Heart left ventricle (tissue), 16 donors: Measurements from ENCODE around the gene ZNF44. TPM values are rescaled to one million over a fixed set of nuclear protein-coding genes. Genes with fewer than 3 reads are reported as not detected.
"Not testable (repeated sequence)": the region's sequence is repeated elsewhere in the genome, so short reads cannot be mapped to it uniquely, and the experiment has no call there.

Experiments
- ATAC-seq, 4 donors: fragments of 200-7000 bp; cut with Tn5 transposase; one replicate each; pipeline ENCODE4 v1.9.1; 2020 to 2022; ENCODE audit warnings: moderate library complexity in 4 of 4, mild to moderate bottlenecking in 3 of 4, moderate number of reproducible peaks in 1 of 4
- DNase-seq, 5 donors: peaks; one replicate each; pipeline ENCODE4 v3.0.0-alpha.2; 2020
- H3K27ac ChIP-seq, 12 donors: fragments of 200-600 bp; sonication (generic) in 4 of 12; one replicate each; pipeline versions ENCODE4 v1.5.0 to v1.8.0; 2016 to 2022; ENCODE audit warnings: mild to moderate bottlenecking in 2 of 12
- H3K27me3 ChIP-seq, 9 donors: fragments of 200-600 bp; sonication (generic) in 2 of 9; one replicate each; pipeline versions ENCODE4 v1.5.1 to v1.8.0; 2016 to 2022; ENCODE audit warnings: mild to moderate bottlenecking in 3 of 9
- H3K36me3 ChIP-seq, 9 donors: fragments of 200-600 bp; sonication (generic) in 2 of 9; one replicate each; pipeline versions ENCODE4 v1.5.0 to v1.8.0; 2018 to 2022; ENCODE audit warnings: mild to moderate bottlenecking in 2 of 9
- H3K4me1 ChIP-seq, 12 donors: fragments of 200-600 bp; sonication (generic) in 4 of 12; one replicate each; pipeline versions ENCODE4 v1.5.0 to v1.8.0; 2016 to 2022; ENCODE audit warnings: mild to moderate bottlenecking in 3 of 12
- H3K4me3 ChIP-seq, 12 donors: fragments of 200-600 bp; sonication (generic) in 4 of 12; one replicate each; pipeline versions ENCODE4 v1.5.0 to v1.8.0; 2017 to 2022; ENCODE audit warnings: mild to moderate bottlenecking in 9 of 12, moderate library complexity in 4 of 12
- H3K9me3 ChIP-seq, 12 donors: fragments of 200-600 bp; sonication (generic) in 4 of 12; one replicate each; pipeline versions ENCODE4 v1.5.0 to v1.8.0; 2016 to 2022; ENCODE audit warnings: mild to moderate bottlenecking in 1 of 12
- CTCF ChIP-seq, 12 donors: fragments of 200-600 bp; sonication (generic) in 4 of 12; IDR thresholded peaks; one replicate each; pipeline versions ENCODE4 v1.5.0 to v1.8.0; 2018 to 2022; ENCODE audit warnings: antibody characterized with exemption in 12 of 12, mild to moderate bottlenecking in 5 of 12
- POLR2A ChIP-seq, 2 donors: fragments of 450-650 bp; IDR thresholded peaks; one replicate each; pipeline ENCODE4 v1.6.1; 2017; ENCODE audit warnings: antibody characterized with exemption in 2 of 2, mild to moderate bottlenecking in 2 of 2, moderate library complexity in 2 of 2
- WGBS, 4 donors: extraction: QIAGEN DNeasy Blood & Tissue Kit in 2 of 4; methylation state at CpG; one replicate each; pipeline versions ENCODE4 v1.1.5 to v1.1.7; 2013 to 2018; 5-methylcytosine and 5-hydroxymethylcytosine counted together
- intact Hi-C, 10 donors: fragments of 100-400 bp; cut with DNase I; formaldehyde crosslinking; loops; one replicate each; pipeline versions ENCODE4 v1.11.1 to v1.14.2; 2022
- polyA plus RNA-seq, 2 donors: library from polyadenylated mRNA; stranded (reverse); fragments of 200-250 nt; gene quantifications; one replicate each; pipeline ENCODE4 v1.2.3, GENCODE V29; 2013
- total RNA-seq, 9 donors: library from RNA; depleted of rRNA in 2 of 9; stranded (reverse); fragments of >200 nt in 2 of 9; fragmentation: NEBNext Ultra II Directional in 3 of 9; extraction: Animal tissue kit (Norgen Biotek cat#: 25700) in 3 of 9; gene quantifications; one replicate each; pipeline versions ENCODE4 v1.1.0 to v1.2.4, GENCODE V29; 2016 to 2023
- donor health status: ischemic (EF 13 %, LVEDD 7.1; RV severe dilation, severe dysfunction).
- donor health status: healthy with polysubstance abuse.
- donor health status: DM: no; HTN: yes; CAD: no.
- donor health status: DM: no; HTN: no; CAD: no.
- donor health status: ischemic (EF 25% LVEDD 6.9; RV normal size, moderate dysfunction).
- donor health status: ischemic (EF 25% LVEDD 5.7; RV mildly dilated, moderate dysfunction).
- donor health status: healthy.
- donor health status: DM: yes; HTN: yes; CAD: no.
- donor health status: ischemic (EF 35%, LVEDD 5.7; RV mildly dilated, moderate dysfunction).
- donor health status: nonischemic (EF 11% LVEDD 7.7; RV severe dilation, severe dysfunction).
- donor health status: DM: yes; HTN: yes; CAD: no.
- donor health status: PGD.
- donor health status: ischemic (EF 29% LVEDD 5.4; RV normal size, mild dysfunction).
- donor health status: nonischemic (EF 23%, LVEDD 6.1; RV moderate dilation, normal function).

The ZNF44 gene
- total and polyA plus RNA-seq, 11 donors: 4.3 to 13.7 (median 9.0) TPM

- Histone ChIP-seq H3K4me3 (no peak overlapping the region), H3K9me3 (no peaks in the 10 kb centered on the region), H3K36me3 (no peaks in the 10 kb centered on the region), H3K27ac (peak overlapping the region in 6 of 12 donors; percentile 7 to 97 (median 85)), H3K4me1 (peaks cover 0 to 37% (median 17%) of the 10 kb centered on the region in 12 donors), H3K27me3 (no peaks in the 10 kb centered on the region)
- DNase-seq (no peak), ATAC-seq (no peak)
- no peak for TF ChIP-seq CTCF (IDR thresholded peaks at IDR 0.05)
- TF ChIP-seq POLR2A (IDR thresholded peaks at IDR 0.05): no peak
- intact Hi-C loops: loop anchor here in 5 of 10 donors (5.0 kb wide), 3 partner anchors 33 to 72 kb away; partner anchors contain the start of genes ZNF44 (in 4 of the 5) and ZNF799 (in 1 of the 5)
- 90 to 95% (median 93%) methylated on average over 4 of the region's 4 CpGs for WGBS, 4 donors
Observed at GRCh38 chr19:12330340-12330739, 35.7 kb upstream of the ZNF44 start.

- no peak for TF ChIP-seq CTCF (IDR thresholded peaks at IDR 0.05)
- TF ChIP-seq POLR2A (IDR thresholded peaks at IDR 0.05): no peak
- no peak for DNase-seq
- Histone ChIP-seq H3K27me3 (no peaks in the 10 kb centered on the region), H3K4me1 (peaks cover 0 to 10% (median under 1%) of the 10 kb centered on the region in 12 donors), H3K36me3 (peaks cover 0 to 32% (median 17%) of the 10 kb centered on the region in 9 donors), H3K4me3 (no peak overlapping the region), H3K27ac (no peak overlapping the region), H3K9me3 (peaks cover 0 to 16% (median 2%) of the 10 kb centered on the region in 12 donors)
- intact Hi-C loops: no loop called here
- ATAC-seq: no peak
Observed at GRCh38 chr19:12325690-12326089, 31.0 kb upstream of the ZNF44 start.

GRCh38 chr19:12318782-12319413 is 24.2 kb upstream of the ZNF44 start:
- H3K36me3 ChIP-seq: peaks cover 0 to 80% (median 50%) of the 10 kb centered on the region in 9 donors
- 96 to 98% (median 97%) methylated on average over 13 of the region's 13 CpGs for WGBS, 4 donors
- no peaks in the 10 kb centered on the region for H3K27me3 ChIP-seq
- peaks cover 0 to 45% (median 9%) of the 10 kb centered on the region in 12 donors for H3K9me3 ChIP-seq
- H3K27ac ChIP-seq: no peak overlapping the region
- ATAC-seq: no peak
- intact Hi-C loops: no loop called here
- H3K4me1 ChIP-seq: no peaks in the 10 kb centered on the region
- no peak overlapping the region for H3K4me3 ChIP-seq
- TF ChIP-seq CTCF (IDR thresholded peaks at IDR 0.05): no peak
- no peak for TF ChIP-seq POLR2A (IDR thresholded peaks at IDR 0.05)
- no peak for DNase-seq

GRCh38 chr19:12314553-12314952 is 19.9 kb upstream of the ZNF44 start:
- no peak overlapping the region for H3K27ac ChIP-seq
- peaks cover 0 to 20% (median 4%) of the 10 kb centered on the region in 12 donors for H3K9me3 ChIP-seq
- no peaks in the 10 kb centered on the region for H3K27me3 ChIP-seq
- H3K4me3 ChIP-seq: no peak overlapping the region
- ATAC-seq: no peak
- no peaks in the 10 kb centered on the region for H3K4me1 ChIP-seq
- intact Hi-C loops: no loop called here
- peaks cover 0 to 41% (median 21%) of the 10 kb centered on the region in 9 donors for H3K36me3 ChIP-seq
- WGBS, 4 donors: 88 to 93% (median 89%) methylated on average over 7 of the region's 7 CpGs
- no peak for DNase-seq
- TF ChIP-seq CTCF (IDR thresholded peaks at IDR 0.05) (no peak), POLR2A (IDR thresholded peaks at IDR 0.05) (no peak)

GRCh38 chr19:12308891-12309290 is 14.2 kb upstream of the ZNF44 start:
- intact Hi-C loops, H3K9me3 ChIP-seq, H3K4me1 ChIP-seq, H3K27ac ChIP-seq, H3K27me3 ChIP-seq, H3K36me3 ChIP-seq, ATAC-seq, H3K4me3 ChIP-seq, DNase-seq: not testable (repeated sequence)
- WGBS, 4 donors: 94 to 98% (median 97%) methylated on average over 12 of the region's 12 CpGs
